Uterus (tissue), 4 donors: ENCODE measurements around the gene GRIN2A. TPM values are rescaled to one million over a fixed set of nuclear protein-coding genes. Genes with fewer than 3 reads are reported as not detected.

Experiments
- DNase-seq, 2 donors: peaks; one replicate each; pipeline ENCODE4 v3.0.0-alpha.2; 2019 to 2020
- H3K27ac ChIP-seq, 2 donors: fragments of 200-600 bp; sonication (generic); 1 replicate in 1 of 2; 2 replicates in 1 of 2; pipeline ENCODE4 v1.5.1; 2016 to 2018
- H3K27me3 ChIP-seq, 2 donors: fragments of 200-600 bp; sonication (generic); one replicate each; pipeline ENCODE4 v1.5.1; 2018 to 2019; ENCODE audit warnings: control low read depth in 1 of 2
- H3K36me3 ChIP-seq, 2 donors: fragments of 200-600 bp; sonication (generic); one replicate each; pipeline ENCODE4 v1.5.1; 2019; ENCODE audit warnings: control low read depth in 1 of 2
- H3K4me1 ChIP-seq, 2 donors: fragments of 200-600 bp; sonication (generic); one replicate each; pipeline ENCODE4 v1.5.1; 2018 to 2019; ENCODE audit warnings: control low read depth in 1 of 2
- H3K4me3 ChIP-seq, 2 donors: fragments of 200-600 bp; sonication (generic); 1 replicate in 1 of 2; 2 replicates in 1 of 2; pipeline ENCODE4 v1.5.1; 2018 to 2019; ENCODE audit warnings: mild to moderate bottlenecking in 1 of 2
- H3K9me3 ChIP-seq, 2 donors: fragments of 200-600 bp; sonication (generic); one replicate each; pipeline ENCODE4 v1.5.1; 2019; ENCODE audit warnings: control low read depth in 1 of 2
- POLR2A ChIP-seq, 2 donors: fragments of 450-650 bp; IDR thresholded peaks; one replicate each; pipeline ENCODE4 v1.6.1; 2016; ENCODE audit warnings: antibody characterized with exemption in 2 of 2, mild to moderate bottlenecking in 1 of 2, moderate library complexity in 1 of 2
- intact Hi-C: fragments of 100-400 bp; cut with DNase I; formaldehyde crosslinking; loops from one replicate; pipeline ENCODE4 v1.15.1; 2023; ENCODE audit warnings: low total_unique reads
- total RNA-seq, 4 donors: library from RNA; depleted of rRNA in 3 of 4; stranded (reverse); fragments of >200 nt in 3 of 4; gene quantifications; one replicate each; pipeline versions ENCODE4 v1.1.0 to v1.2.4, GENCODE V29; 2014 to 2023
- TF ChIP-seq, protein P1 (sequence below), 4 experiments: fragments of 200-600 bp in 2 of 4; fragments of 450-650 bp in 2 of 4; sonication (generic) in 2 of 4; IDR thresholded peaks; one replicate each; pipeline ENCODE4 v1.5.1; 2016 to 2019; ENCODE audit warnings: antibody characterized with exemption in 4 of 4, mild to moderate bottlenecking in 2 of 4, moderate library complexity in 1 of 4
- donor health status: DM: yes; HTN: yes; CAD: no.

Gene GRIN2A
- total RNA-seq, 4 donors from 2014 or later, result under 0.01 to 2.4 (median 0.56) TPM

DNA sequence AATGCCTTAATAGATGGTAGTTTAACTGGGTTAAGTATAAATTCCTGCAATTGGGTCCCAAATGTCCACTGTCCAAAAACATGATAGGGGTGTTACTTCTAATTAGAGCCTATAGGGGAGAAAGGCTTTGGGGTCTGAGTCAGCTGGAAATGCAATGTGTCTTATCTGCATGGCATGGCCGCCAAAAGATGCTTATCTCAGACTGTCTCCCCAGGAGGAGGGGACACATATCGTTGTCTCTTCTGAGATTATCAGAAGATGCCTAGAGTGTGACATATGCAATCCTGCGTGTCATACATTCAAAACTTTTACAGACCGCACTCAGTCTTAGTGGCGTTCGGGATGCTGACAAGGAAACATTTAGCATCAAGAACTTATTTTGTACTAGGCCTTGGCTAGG, 442.9 kb downstream of the GRIN2A start:
- H3K4me3 ChIP-seq, result no peak overlapping the region
- DNase-seq, result no peak
- no peaks in the 10 kb centered on the region for H3K36me3 ChIP-seq
- no peaks in the 10 kb centered on the region for H3K4me1 ChIP-seq
- no peaks in the 10 kb centered on the region for H3K27me3 ChIP-seq
- intact Hi-C loops, result no loop called here
- no peak overlapping the region for H3K27ac ChIP-seq
- TF ChIP-seq, protein P1, sequence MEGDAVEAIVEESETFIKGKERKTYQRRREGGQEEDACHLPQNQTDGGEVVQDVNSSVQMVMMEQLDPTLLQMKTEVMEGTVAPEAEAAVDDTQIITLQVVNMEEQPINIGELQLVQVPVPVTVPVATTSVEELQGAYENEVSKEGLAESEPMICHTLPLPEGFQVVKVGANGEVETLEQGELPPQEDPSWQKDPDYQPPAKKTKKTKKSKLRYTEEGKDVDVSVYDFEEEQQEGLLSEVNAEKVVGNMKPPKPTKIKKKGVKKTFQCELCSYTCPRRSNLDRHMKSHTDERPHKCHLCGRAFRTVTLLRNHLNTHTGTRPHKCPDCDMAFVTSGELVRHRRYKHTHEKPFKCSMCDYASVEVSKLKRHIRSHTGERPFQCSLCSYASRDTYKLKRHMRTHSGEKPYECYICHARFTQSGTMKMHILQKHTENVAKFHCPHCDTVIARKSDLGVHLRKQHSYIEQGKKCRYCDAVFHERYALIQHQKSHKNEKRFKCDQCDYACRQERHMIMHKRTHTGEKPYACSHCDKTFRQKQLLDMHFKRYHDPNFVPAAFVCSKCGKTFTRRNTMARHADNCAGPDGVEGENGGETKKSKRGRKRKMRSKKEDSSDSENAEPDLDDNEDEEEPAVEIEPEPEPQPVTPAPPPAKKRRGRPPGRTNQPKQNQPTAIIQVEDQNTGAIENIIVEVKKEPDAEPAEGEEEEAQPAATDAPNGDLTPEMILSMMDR (IDR thresholded peaks at IDR 0.05), result no peak
- TF ChIP-seq POLR2A (IDR thresholded peaks at IDR 0.05), result no peak
- no peaks in the 10 kb centered on the region for H3K9me3 ChIP-seq

DNA sequence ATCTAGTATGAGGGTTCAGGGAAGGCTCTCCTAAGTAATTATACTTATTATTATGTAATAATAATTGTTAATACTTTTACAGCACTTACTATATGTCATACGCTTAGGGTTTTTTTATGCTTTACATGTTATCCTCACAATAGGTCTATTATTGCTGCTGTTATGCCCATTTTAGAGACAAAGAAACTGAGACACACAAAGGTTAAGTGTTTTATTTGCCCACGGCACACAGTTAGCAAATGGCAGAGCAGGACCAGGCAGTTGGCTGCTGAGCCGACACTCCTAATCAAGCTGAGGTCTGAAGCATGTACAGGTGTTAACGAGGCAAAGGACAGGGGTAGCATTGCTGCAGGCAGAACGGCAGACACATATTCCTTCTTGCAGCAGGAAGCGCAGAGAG, 443.5 kb downstream of the GRIN2A start:
- TF ChIP-seq, protein P1 (IDR thresholded peaks at IDR 0.05), result no peak
- no peak for TF ChIP-seq POLR2A (IDR thresholded peaks at IDR 0.05)
- no peak overlapping the region for H3K27ac ChIP-seq
- no peaks in the 10 kb centered on the region for H3K36me3 ChIP-seq
- no peaks in the 10 kb centered on the region for H3K27me3 ChIP-seq
- H3K4me1 ChIP-seq, result no peaks in the 10 kb centered on the region
- no peak overlapping the region for H3K4me3 ChIP-seq
- DNase-seq, result no peak
- intact Hi-C loops, result no loop called here
- H3K9me3 ChIP-seq, result no peaks in the 10 kb centered on the region

DNA sequence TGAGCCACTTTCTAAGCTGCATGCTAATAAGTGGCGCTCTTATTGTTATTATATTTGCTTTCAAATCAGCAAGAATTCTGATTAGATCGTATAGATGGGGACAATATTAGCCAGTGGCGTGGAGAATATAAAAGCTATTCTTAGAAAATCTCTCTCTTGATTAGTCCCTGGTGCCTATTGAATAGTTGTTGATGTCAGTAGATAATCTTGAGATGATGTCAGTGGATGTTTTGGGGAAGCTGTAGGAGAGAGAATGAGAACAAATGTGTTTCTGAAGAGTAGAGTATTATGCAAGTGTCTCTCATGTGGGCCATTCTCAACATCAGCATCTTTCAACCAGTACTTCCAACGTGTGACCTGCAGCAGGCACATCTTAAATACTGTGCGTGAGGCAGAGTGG, 445.7 kb downstream of the GRIN2A start:
- no peak for TF ChIP-seq POLR2A (IDR thresholded peaks at IDR 0.05)
- TF ChIP-seq, protein P1 (IDR thresholded peaks at IDR 0.05), result no peak
- H3K27me3 ChIP-seq, result no peaks in the 10 kb centered on the region
- H3K9me3 ChIP-seq, result no peaks in the 10 kb centered on the region
- H3K27ac ChIP-seq, result no peak overlapping the region
- H3K4me1 ChIP-seq, result no peaks in the 10 kb centered on the region
- no peaks in the 10 kb centered on the region for H3K36me3 ChIP-seq
- no peak overlapping the region for H3K4me3 ChIP-seq
- intact Hi-C loops, result no loop called here
- DNase-seq, result no peak

GRCh38 chr16:9723136-9723535, 459.1 kb downstream of the GRIN2A start:
- Histone ChIP-seq H3K27ac (no peak overlapping the region), H3K4me3 (no peak overlapping the region), H3K9me3 (no peaks in the 10 kb centered on the region), H3K27me3 (no peaks in the 10 kb centered on the region), H3K36me3 (no peaks in the 10 kb centered on the region), H3K4me1 (no peaks in the 10 kb centered on the region)
- TF ChIP-seq, protein P1 (IDR thresholded peaks at IDR 0.05), result no peak
- TF ChIP-seq POLR2A (IDR thresholded peaks at IDR 0.05), result no peak
- DNase-seq, result no peak
- intact Hi-C loops, result no loop called here

DNA sequence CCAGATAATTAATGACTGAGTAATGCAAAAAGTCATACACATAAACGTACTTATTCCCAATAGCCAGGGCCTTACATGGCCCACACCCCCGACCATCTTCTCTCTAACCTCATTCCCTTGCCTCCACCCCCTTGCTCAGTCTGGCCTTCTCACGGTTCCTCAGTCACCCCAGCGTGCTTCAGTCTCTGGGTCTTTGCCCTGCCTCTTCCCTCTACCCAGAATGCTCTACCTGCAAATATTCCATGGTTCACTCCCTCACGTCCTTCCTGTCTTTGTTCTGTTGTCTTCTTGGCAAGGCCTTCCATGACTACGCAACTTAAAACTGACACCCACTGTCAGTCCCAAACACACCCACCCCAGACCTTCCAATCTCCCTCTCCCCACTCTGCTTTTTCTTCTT, 468.3 kb downstream of the GRIN2A start:
- no peaks in the 10 kb centered on the region for H3K27me3 ChIP-seq
- no peaks in the 10 kb centered on the region for H3K36me3 ChIP-seq
- H3K4me1 ChIP-seq, result no peaks in the 10 kb centered on the region
- TF ChIP-seq POLR2A (IDR thresholded peaks at IDR 0.05), result no peak
- TF ChIP-seq, protein P1 (IDR thresholded peaks at IDR 0.05), result no peak
- no peak for DNase-seq
- H3K4me3 ChIP-seq, result no peak overlapping the region
- no peak overlapping the region for H3K27ac ChIP-seq
- intact Hi-C loops, result no loop called here
- no peaks in the 10 kb centered on the region for H3K9me3 ChIP-seq
